ENCODE measurements around the gene KSR1.

The KSR1 gene

DNA sequence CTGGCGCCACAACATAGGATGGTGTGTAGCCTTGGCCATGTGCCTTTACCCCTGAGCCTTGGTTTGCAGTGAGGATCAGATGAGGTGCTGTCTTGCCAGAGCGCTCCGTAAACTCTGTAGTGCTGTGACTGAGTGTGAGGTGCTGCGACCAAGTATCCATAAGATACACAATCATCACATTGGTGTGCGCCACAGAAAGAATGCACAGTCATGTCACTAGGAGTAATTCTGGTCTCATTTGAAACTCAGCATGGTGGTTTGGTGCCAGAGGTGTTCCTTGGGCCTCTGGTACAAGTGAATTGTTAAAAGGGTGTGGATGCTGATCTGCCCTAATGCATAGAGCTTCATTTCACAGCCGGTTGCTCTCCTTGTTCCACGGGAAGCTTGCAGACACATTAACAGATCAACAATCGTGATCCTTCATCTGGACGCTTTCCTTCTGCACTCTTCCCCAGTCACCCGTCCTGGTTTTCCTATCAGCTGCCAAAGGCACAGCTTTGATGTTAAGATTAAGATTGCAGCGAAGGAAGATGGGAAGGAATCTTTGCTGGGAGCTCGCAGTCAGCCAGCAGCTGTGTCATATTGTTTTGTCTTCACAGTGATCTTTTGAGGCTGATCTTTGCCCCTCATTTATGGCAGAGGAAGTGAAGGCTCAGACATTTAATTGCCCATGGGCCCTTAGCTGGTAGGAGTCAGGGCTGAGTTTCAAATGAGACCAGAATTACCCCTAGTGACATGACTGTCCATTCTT, 79.1 kb downstream of the KSR1 start:
- DNase-seq (ENCODE audit: low read depth), result no peak

GRCh38 chr17:27535975-27536374, 79.7 kb downstream of the KSR1 start:
- DNase-seq (ENCODE audit: low read depth), result no peak

- DNase-seq (ENCODE audit: low read depth), result no peak
Observed at GRCh38 chr17:27536781-27537180, 80.5 kb downstream of the KSR1 start.

DNA sequence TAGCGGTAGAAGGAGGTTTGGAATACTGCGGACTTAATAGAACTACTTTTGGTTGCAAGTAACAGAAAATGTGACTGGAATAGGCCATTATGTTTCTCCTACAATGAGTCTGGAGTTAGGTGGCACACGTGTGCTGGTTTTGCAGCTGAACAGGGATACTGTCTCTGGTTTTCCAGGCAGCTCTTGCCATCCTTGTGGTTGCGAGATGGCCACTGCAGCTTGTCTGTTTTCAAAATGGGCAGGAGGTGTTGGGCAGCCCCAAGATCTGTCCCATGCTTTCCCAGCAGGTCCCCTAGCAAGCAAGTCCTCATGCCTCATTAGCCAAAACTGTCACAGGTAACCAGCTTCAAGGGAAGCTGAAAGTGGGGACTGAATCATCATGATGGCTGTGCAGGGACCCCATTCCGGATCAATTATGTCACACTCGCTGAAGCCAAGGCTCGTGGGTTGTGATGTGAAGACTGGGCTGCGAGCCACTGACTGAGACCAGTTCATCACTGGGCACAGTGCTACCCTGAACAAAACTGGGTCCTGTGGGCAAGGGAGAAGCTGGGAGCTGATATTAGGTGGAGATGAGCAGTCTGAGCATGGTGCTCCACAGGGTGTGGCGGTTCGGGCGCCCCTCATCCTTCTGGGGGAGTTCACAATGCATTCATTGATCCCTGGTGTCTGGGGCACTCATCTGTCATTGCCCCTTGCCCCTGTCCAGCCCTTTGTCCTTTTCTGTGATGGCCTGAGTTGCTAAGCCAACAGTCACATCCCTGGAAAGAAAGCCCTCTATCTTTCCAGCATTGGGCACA, 82.1 kb downstream of the KSR1 start:
- DNase-seq (ENCODE audit: low read depth), result no peak

- DNase-seq (ENCODE audit: low read depth), result no peak
Observed at GRCh38 chr17:27539152-27539551, 82.9 kb downstream of the KSR1 start.

DNA sequence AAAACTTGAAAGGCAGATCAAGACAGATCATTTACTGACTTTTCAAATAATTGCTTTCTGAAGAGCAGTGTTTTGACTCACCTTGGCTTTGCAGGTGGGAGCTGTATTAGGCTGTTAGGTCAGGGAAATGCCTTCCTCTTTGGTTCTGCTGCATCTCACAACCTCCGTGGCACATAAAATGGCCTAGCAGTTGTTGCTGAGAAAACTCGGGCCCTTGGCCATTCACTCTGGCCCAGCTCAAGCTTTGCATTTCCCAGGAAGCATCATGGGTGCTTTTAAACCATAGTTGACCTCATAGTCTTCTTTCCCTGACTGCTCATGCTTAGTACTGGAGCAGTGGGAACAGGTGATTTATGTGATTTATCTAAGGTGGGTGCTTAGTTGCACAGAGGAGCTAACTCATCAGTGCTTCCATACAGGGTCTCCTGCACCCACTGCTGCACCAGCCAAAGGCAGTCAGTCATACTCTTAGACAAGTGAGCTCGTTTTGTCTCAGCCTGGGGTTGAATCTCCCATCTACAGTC, 83.6 kb downstream of the KSR1 start:
- DNase-seq (ENCODE audit: low read depth), result no peak

DNA sequence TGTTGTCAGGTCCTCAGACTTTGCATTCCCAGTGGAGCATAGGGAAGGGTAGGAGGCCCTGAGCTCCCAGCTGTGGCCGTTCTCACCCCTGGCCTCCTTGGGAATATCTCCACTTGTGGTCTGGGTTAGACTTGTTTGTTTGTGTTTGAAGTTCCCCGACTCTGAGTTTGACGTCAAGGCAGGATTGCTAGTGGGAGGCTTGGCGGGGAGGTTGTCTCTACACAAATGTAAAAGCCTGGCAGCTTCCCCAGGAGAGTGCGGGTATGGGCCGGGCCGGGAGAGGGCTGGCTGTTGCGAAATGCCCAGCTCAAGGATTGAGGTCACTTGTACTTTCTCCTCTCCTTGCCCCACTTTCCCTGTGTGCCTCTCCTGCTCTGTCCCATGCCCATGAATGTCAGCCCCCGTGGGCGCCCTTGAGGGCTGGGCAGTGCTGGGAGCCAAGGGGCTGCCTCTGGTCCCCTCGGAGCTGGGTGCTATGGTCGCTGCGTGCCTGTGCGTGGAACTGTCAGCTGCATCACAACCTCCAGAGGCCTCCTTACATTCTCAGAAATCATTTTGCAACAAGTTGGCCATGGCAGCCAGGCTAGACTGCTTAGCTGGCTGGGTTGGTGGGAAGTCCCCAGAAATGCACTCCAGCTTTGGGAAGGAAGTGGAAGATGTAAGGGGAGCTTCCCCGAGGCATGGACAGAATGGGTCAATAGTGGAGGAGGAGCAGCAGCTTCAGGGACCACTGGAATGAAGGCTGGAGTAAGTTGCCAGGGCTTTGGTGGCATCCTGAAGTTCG, 84.3 kb downstream of the KSR1 start:
- DNase-seq (ENCODE audit: low read depth), result peak; percentile 88

- DNase-seq (ENCODE audit: low read depth), result no peak
Observed at GRCh38 chr17:27541301-27542023, 85.2 kb downstream of the KSR1 start.

- DNase-seq (ENCODE audit: low read depth), result no peak
Observed at GRCh38 chr17:27542841-27543463, 86.7 kb downstream of the KSR1 start.

GRCh38 chr17:27543464-27543856, 87.2 kb downstream of the KSR1 start:
- DNase-seq (ENCODE audit: low read depth), result no peak

- DNase-seq (ENCODE audit: low read depth), result no peak
Observed at GRCh38 chr17:27543958-27544349, 87.7 kb downstream of the KSR1 start.

DNA sequence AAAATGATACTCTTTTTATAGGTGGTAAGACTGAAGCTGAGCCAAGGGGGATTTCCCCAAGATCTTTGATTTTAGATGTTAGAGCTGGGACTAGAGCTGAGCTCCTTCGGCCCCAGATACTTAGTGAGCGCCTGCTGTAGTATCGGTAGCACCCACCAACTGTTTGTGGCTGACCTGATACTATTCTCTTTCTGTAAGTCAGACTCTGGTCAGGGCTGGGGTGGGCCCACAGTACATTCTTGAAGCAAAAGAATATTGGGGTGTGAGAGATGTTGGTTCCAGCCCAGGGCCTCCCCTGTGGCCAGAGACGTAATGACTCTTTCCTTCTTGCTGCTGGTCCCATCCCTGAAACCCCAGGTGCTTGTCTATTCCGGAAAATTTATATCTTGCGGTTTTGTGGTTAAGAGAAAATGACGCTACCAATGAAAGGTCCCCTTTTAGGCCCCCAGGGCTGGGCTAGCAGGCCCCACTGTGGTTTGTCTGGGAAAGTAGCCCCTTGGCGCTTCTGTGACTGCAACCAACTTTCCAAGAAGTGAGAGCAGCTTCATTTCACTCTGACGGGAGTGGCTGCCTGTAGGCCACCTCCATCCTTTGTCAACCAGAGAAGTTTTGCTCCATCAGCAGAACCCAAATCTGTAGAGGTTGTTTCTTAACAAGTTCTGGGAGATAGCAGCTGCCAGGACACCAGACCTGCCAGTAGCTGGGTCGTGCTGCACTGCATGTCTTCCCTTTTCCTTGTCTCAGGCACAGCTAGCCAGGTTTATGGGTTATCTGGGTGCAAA, 88.3 kb downstream of the KSR1 start:
- DNase-seq (ENCODE audit: low read depth), result no peak

GRCh38 chr17:27545562-27546229, 89.4 kb downstream of the KSR1 start:
- DNase-seq (ENCODE audit: low read depth), result no peak

GRCh38 chr17:27546624-27547300, 90.5 kb downstream of the KSR1 start:
- DNase-seq (ENCODE audit: low read depth), result no peak

GRCh38 chr17:27547301-27547683, 91.0 kb downstream of the KSR1 start:
- DNase-seq (ENCODE audit: low read depth), result no peak

- DNase-seq (ENCODE audit: low read depth), result no peak
Observed at GRCh38 chr17:27548369-27548768, 92.1 kb downstream of the KSR1 start.

DNA sequence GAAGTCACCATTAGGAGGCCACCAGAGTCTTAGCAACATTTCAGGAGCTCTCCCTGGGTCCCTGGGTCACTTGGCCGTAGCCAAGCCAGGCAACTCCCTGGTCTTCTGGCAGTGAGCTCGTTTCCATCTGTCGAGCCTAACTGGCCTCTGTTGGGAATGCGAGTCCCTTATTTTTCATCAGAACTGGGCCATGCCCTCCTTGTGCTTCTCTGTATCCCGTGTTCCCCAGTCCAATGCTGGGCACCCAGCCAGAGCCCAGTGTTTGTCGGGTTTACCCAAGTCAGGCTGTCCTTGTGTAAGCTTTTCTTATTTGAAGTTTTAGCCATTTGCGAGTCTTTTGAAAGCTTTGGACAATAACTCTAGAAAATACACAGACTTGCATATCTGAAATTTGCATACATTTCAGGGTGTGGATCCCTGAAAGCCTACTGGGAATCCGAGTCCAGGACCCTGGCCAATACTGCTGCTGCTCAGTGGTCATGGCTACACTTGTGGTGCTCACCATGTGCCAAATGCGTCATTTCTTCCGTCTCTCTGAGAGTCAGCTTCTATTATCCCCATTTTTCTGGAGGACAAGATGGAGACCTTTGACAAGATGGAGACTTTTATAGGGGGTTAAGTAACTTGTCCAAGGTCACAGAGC, 93.1 kb downstream of the KSR1 start:
- DNase-seq (ENCODE audit: low read depth), result no peak

GRCh38 chr17:27550291-27550930, 94.2 kb downstream of the KSR1 start:
- DNase-seq (ENCODE audit: low read depth), result no peak
